HepG2 (cell line): ENCODE data around the gene ALS2. TPM values are rescaled to one million over a fixed set of nuclear protein-coding genes. Genes with fewer than 3 reads are reported as not detected.

Experiments
- ARID2 ChIP-seq: sonication (generic); formaldehyde crosslinking; IDR thresholded peaks from 2 replicates; pipeline ENCODE4 v1.8.1; 2022; ENCODE audit warnings: mild to moderate bottlenecking, missing genetic modification reagents, borderline replicate concordance
- BORCS8-MEF2B ChIP-seq: sonication (generic); formaldehyde crosslinking; IDR thresholded peaks from 2 replicates; pipeline ENCODE4 v1.8.0; 2022; ENCODE audit warnings: mild to moderate bottlenecking, missing genetic modification reagents
- CCAR2 ChIP-seq: fragments of 200-400 bp; formaldehyde crosslinking; optimal IDR thresholded peaks from 2 replicates; pipeline ENCODE3; 2018; ENCODE audit warnings: low read depth, mild to moderate bottlenecking, low read length, moderate library complexity
- DNMT1 ChIP-seq: sonication (generic); formaldehyde crosslinking; IDR thresholded peaks from 2 replicates; pipeline ENCODE4 v1.5.1; 2020; ENCODE audit warnings: mild to moderate bottlenecking, missing genetic modification reagents
- DNMT3B ChIP-seq: conservative IDR thresholded peaks from 2 replicates; pipeline ENCODE4 v1.6.1; 2016; ENCODE audit warnings: missing biosample characterization, control low read depth
- HDAC1 ChIP-seq: sonication (generic); formaldehyde crosslinking; IDR thresholded peaks from 2 replicates; pipeline ENCODE4 v1.5.1; 2020; ENCODE audit warnings: mild to moderate bottlenecking, missing genetic modification reagents
- HDAC6 ChIP-seq: fragments of 200-600 bp; sonication (generic); IDR thresholded peaks from 2 replicates; pipeline ENCODE4 v1.7.0; 2017; ENCODE audit warnings: mild to moderate bottlenecking, antibody characterized with exemption, low read length, low read depth
- RAD21 ChIP-seq: fragments of 450-650 bp; formaldehyde crosslinking; IDR thresholded peaks from 2 replicates; pipeline ENCODE4 v1.5.0; 2020; ENCODE audit warnings: mild to moderate bottlenecking
- SAP130 ChIP-seq: IDR thresholded peaks from 2 replicates; pipeline ENCODE4 v1.6.1; 2016; ENCODE audit warnings: low read depth
- SP1 ChIP-seq, 2 experiments: fragments of 450-650 bp in 1 of 2; sonication (generic) in 1 of 2; formaldehyde crosslinking in 1 of 2; IDR thresholded peaks; 2 replicates each; pipeline versions ENCODE4 v1.4.0 to v1.6.1; 2016 to 2020; ENCODE audit warnings: missing genetic modification reagents in 1 of 2
- XRCC5 ChIP-seq: fragments of 200-400 bp; formaldehyde crosslinking; optimal IDR thresholded peaks from 2 replicates; pipeline ENCODE3; 2017; ENCODE audit warnings: mild to moderate bottlenecking, low read length
- ZNF121 ChIP-seq: sonication (generic); formaldehyde crosslinking; IDR thresholded peaks from 2 replicates; pipeline ENCODE4 v1.5.0; 2020; ENCODE audit warnings: mild to moderate bottlenecking, missing genetic modification reagents
- ZNF547 ChIP-seq: sonication (generic); formaldehyde crosslinking; IDR thresholded peaks from 2 replicates; pipeline ENCODE4 v1.5.1; 2020; ENCODE audit warnings: mild to moderate bottlenecking, missing genetic modification reagents
- ZSCAN29 ChIP-seq: sonication (generic); formaldehyde crosslinking; conservative IDR thresholded peaks from 2 replicates; pipeline ENCODE4 v1.4.0; 2020; ENCODE audit warnings: mild to moderate bottlenecking, missing genetic modification reagents
- polyA plus RNA-seq, 8 experiments: library from polyadenylated mRNA; depleted of rRNA in 3 of 8; stranded (reverse) in 7 of 8; unstranded in 1 of 8; fragments of >200 nt; fragmentation: Illumina TruSeq in 4 of 8; extraction: Trizol in 4 of 8; gene quantifications; 2 replicates each; pipeline versions ENCODE4 v1.2.1 to v1.2.3, GENCODE V29; 2011 to 2016; ENCODE audit warnings: low read depth in 4 of 8, missing spikeins in 1 of 8, mixed read lengths in 1 of 8; ENCODE audit not compliant: insufficient read depth in 1 of 8
- total RNA-seq, 5 experiments: library from RNA; depleted of rRNA; stranded (reverse); fragments of >200 nt; fragmentation: Illumina TruSeq; extraction: Trizol; gene quantifications; 2 replicates each; pipeline ENCODE4 v1.2.3, GENCODE V29; 2016; ENCODE audit warnings: low read depth in 1 of 5
- TF ChIP-seq, protein P1 (sequence below): sonication (generic); formaldehyde crosslinking; IDR thresholded peaks from 2 replicates; pipeline ENCODE4 v1.4.0; 2020; ENCODE audit warnings: mild to moderate bottlenecking, low read depth, missing genetic modification reagents
- TF ChIP-seq, protein P2 (sequence below): sonication (generic); formaldehyde crosslinking; IDR thresholded peaks from 2 replicates; pipeline ENCODE4 v1.9.0; 2022; ENCODE audit warnings: low read depth, missing genetic modification reagents
- TF ChIP-seq, protein P3 (sequence below): sonication (generic); formaldehyde crosslinking; IDR thresholded peaks from 2 replicates; pipeline ENCODE4 v1.4.0; 2020; ENCODE audit warnings: missing genetic modification reagents, borderline replicate concordance
- TF ChIP-seq, protein P4 (sequence below): sonication (generic); formaldehyde crosslinking; IDR thresholded peaks from 2 replicates; pipeline ENCODE4 v1.8.0; 2022; ENCODE audit warnings: missing genetic modification reagents, mild to moderate bottlenecking, inconsistent platforms, borderline replicate concordance
- TF ChIP-seq, protein P5 (sequence below): sonication (generic); formaldehyde crosslinking; IDR thresholded peaks from 2 replicates; pipeline ENCODE4 v1.4.0; 2020; ENCODE audit warnings: mild to moderate bottlenecking, low read depth, missing genetic modification reagents
- TF ChIP-seq, protein P6 (sequence below): sonication (generic); formaldehyde crosslinking; IDR thresholded peaks from 2 replicates; pipeline ENCODE4 v1.5.0; 2020; ENCODE audit warnings: mild to moderate bottlenecking, low read depth, missing genetic modification reagents, borderline replicate concordance
- TF ChIP-seq, protein P7 (sequence below): sonication (generic); formaldehyde crosslinking; IDR thresholded peaks from 2 replicates; pipeline ENCODE4 v1.4.0; 2020; ENCODE audit warnings: missing genetic modification reagents

ALS2 gene
- total and polyA plus RNA-seq, 2 of the 13 experiments (the other 11 are each of a cell fraction or from before 2014, with no cell fraction given): 12.7 to 19.3 TPM

DNA sequence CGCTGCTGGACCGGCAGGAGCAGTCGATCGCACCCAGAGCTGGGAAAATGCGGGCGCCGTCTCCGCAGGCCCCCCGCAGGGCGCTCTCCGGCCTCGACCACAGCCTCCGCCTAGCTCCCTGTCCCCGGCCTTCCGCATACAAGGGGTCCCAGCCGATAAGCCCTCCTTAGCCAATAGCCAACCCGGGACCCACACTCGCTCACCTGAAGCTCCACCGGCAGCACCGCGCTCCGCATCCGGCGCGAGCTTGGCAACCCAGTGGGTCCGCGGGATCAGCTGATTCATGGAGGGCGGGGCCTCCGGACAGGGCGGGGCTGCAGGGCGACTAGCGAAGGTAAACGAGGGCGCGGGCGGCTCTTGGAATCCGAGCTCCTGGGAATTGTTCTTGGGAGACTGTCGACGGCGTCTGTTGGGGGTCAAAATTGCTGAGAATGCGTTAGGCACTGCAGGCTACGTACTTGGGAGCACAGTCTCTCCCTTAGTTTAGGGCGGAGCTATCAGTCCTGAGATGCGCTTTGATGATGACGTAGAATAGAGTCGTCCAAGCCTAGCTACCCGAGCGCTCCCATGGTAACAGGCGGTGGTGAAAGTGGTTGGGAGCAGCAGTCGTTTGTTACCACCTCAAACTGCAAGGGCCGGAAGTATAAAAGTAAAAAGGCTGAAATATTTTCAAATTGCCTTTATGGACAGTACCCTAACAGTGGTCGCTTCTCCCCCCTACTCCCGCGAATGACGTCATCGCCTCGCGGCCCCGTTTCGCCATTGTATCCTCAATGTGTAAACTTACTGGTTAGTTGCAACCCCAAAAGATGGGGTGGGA is at the start of gene ALS2 (continued):
- TF ChIP-seq ZSCAN29 (CRISPR knock-in tag) (peak; percentile 81), CCAR2 (peak; percentile 41), ZNF121 (peak; percentile 44; the same call in 1 of the 2 replicates), HDAC6 (no peak), DNMT1 (CRISPR knock-in tag) (no peak), XRCC5 (peak; percentile 51), DNMT3B (CRISPR knock-in tag) (peak; percentile 23), RAD21 (CRISPR knock-in tag) (peak; percentile 53), ARID2 (CRISPR knock-in tag) (no peak), SAP130 (peak; percentile 97), ZNF547 (peak; percentile 83), BORCS8-MEF2B (CRISPR knock-in tag) (peak; percentile 27; the same call in 1 of the 2 replicates), SP1 (IDR thresholded peaks at IDR 0.05) (no peak), SP1 (CRISPR knock-in tag; IDR thresholded peaks at IDR 0.05) (peak; percentile 88), HDAC1 (peak; percentile 95)
- TF ChIP-seq, protein P1, sequence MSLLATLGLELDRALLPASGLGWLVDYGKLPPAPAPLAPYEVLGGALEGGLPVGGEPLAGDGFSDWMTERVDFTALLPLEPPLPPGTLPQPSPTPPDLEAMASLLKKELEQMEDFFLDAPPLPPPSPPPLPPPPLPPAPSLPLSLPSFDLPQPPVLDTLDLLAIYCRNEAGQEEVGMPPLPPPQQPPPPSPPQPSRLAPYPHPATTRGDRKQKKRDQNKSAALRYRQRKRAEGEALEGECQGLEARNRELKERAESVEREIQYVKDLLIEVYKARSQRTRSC: no peak
- TF ChIP-seq, protein P2, sequence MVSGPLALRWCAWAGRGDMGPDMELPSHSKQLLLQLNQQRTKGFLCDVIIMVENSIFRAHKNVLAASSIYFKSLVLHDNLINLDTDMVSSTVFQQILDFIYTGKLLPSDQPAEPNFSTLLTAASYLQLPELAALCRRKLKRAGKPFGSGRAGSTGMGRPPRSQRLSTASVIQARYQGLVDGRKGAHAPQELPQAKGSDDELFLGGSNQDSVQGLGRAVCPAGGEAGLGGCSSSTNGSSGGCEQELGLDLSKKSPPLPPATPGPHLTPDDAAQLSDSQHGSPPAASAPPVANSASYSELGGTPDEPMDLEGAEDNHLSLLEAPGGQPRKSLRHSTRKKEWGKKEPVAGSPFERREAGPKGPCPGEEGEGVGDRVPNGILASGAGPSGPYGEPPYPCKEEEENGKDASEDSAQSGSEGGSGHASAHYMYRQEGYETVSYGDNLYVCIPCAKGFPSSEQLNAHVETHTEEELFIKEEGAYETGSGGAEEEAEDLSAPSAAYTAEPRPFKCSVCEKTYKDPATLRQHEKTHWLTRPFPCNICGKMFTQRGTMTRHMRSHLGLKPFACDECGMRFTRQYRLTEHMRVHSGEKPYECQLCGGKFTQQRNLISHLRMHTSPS (CRISPR knock-in tag): peak; percentile 17; the same call in 1 of the 2 replicates
- TF ChIP-seq, protein P3, sequence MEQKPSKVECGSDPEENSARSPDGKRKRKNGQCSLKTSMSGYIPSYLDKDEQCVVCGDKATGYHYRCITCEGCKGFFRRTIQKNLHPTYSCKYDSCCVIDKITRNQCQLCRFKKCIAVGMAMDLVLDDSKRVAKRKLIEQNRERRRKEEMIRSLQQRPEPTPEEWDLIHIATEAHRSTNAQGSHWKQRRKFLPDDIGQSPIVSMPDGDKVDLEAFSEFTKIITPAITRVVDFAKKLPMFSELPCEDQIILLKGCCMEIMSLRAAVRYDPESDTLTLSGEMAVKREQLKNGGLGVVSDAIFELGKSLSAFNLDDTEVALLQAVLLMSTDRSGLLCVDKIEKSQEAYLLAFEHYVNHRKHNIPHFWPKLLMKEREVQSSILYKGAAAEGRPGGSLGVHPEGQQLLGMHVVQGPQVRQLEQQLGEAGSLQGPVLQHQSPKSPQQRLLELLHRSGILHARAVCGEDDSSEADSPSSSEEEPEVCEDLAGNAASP (CRISPR knock-in tag): 0 out of 2 replicates have a peak, but pooled peaks have one; percentile 68
- TF ChIP-seq, protein P4, sequence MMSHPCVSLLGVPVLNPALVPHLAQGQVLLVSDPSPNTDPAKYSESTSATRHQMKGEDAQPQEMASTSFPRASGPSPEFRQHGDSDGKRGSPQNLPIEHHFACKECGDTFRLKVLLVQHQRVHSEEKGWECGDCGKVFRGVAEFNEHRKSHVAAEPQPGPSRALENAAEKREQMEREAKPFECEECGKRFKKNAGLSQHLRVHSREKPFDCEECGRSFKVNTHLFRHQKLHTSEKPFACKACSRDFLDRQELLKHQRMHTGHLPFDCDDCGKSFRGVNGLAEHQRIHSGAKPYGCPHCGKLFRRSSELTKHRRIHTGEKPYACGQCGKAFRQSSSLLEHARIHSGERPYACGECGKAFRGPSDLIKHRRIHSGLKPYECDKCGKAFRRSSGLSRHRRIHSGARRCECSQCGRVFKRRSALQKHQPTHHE (CRISPR knock-in tag): peak; percentile 84; the same call in 1 of the 2 replicates
- TF ChIP-seq, protein P5, sequence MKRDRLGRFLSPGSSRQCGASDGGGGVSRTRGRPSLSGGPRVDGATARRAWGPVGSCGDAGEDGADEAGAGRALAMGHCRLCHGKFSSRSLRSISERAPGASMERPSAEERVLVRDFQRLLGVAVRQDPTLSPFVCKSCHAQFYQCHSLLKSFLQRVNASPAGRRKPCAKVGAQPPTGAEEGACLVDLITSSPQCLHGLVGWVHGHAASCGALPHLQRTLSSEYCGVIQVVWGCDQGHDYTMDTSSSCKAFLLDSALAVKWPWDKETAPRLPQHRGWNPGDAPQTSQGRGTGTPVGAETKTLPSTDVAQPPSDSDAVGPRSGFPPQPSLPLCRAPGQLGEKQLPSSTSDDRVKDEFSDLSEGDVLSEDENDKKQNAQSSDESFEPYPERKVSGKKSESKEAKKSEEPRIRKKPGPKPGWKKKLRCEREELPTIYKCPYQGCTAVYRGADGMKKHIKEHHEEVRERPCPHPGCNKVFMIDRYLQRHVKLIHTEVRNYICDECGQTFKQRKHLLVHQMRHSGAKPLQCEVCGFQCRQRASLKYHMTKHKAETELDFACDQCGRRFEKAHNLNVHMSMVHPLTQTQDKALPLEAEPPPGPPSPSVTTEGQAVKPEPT (CRISPR knock-in tag): no peak; the same call in 1 of the 2 replicates
- TF ChIP-seq, protein P6, sequence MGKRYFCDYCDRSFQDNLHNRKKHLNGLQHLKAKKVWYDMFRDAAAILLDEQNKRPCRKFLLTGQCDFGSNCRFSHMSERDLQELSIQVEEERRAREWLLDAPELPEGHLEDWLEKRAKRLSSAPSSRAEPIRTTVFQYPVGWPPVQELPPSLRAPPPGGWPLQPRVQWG (CRISPR knock-in tag): no peak
- TF ChIP-seq, protein P7, sequence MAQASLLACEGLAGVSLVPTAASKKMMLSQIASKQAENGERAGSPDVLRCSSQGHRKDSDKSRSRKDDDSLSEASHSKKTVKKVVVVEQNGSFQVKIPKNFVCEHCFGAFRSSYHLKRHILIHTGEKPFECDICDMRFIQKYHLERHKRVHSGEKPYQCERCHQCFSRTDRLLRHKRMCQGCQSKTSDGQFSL (CRISPR knock-in tag): no peak
